ENCODE measurements around the gene EIPR1.
"Not testable (repeated sequence)": the region's sequence is repeated elsewhere in the genome, so short reads cannot be mapped to it uniquely, and the experiment has no call there.

Gene EIPR1

GRCh38 chr2:3208591-3208990 is 169.0 kb downstream of the EIPR1 start:
- DNase-seq: no peak

GRCh38 chr2:3208179-3208578 is 169.4 kb downstream of the EIPR1 start:
- no peak for DNase-seq

GRCh38 chr2:3207091-3207491 is 170.5 kb downstream of the EIPR1 start:
- DNase-seq: no peak

GRCh38 chr2:3205845-3206244 is 171.8 kb downstream of the EIPR1 start:
- DNase-seq: no peak

GRCh38 chr2:3204031-3204821 is 173.4 kb downstream of the EIPR1 start:
- DNase-seq: no peak

DNA sequence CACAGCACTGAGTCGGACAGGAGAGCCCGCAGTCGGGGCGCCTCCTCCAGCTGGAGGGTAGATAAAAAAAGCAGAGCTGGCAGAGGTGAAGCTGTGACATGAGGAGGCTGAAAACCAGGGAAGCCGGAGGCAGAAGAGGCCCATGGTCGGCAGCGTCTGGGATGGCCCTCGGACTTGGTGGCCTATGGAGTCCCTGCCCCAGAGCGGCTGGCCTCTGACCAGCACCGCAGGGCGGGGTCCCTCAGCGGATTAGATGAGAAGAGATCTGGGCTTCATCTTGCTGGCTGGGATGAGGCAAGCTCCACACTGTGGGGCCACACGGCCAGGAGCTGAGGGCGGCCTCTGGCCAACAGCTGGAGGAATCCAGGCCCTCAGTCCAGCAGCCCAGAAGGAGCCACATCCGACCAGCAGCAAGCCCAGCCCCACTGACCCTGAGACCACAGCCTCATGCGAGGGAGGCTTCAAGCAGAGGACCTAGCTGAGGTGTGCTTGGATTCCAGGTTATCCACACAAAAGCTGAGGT is 174.1 kb downstream of the EIPR1 start:
- DNase-seq: no peak

- no peak for DNase-seq
Measured at GRCh38 chr2:3202926-3203325, 174.7 kb downstream of the EIPR1 start.

DNA sequence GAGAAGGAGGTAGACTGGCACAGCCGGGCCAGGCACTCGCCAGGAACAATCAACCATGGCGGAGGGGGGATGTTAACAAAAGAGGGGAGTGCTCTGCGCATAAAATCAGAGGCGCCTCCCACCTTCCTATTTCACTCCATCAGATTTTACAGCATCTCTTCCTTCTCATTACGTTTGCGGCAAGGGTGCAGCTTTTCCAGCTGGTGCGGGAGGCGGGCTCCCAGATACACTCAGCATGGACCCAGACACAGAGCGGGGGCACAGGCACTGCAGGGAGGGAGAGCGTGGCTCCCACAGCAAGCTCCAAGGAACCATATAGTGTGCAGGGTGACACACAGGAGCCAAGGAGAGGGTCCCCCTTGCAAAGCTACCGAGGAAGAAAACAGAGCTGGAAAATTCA is 176.3 kb downstream of the EIPR1 start:
- DNase-seq: no peak

GRCh38 chr2:3200420-3200939 is 177.1 kb downstream of the EIPR1 start:
- DNase-seq: no peak

- DNase-seq: no peak
Measured at GRCh38 chr2:3199627-3200345, 177.8 kb downstream of the EIPR1 start.

DNA sequence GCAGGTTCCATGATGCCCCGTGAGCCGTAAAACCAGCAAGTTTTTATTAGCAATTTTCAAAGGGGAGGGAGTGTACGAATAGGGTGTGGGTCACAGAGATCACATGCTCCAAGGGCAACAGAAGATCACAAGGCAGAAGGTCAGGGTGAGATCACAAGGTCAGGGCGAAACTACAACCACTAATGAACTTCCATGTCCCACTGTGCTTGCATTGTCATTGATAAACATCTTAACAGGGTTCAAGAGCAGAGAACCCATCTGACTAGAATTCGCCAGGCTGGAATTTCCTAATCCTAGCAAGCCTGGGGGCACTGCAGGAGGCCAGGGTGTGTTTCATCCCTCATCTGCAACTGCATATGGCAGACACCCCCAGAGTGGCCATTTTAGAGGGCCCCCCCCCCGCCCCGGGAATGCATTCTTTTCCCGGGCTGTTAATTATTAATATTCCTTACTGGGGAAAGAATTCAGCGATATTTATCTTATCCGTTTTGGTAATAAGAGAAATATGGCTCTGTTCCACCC is 178.9 kb downstream of the EIPR1 start:
- DNase-seq: not testable (repeated sequence)

DNA sequence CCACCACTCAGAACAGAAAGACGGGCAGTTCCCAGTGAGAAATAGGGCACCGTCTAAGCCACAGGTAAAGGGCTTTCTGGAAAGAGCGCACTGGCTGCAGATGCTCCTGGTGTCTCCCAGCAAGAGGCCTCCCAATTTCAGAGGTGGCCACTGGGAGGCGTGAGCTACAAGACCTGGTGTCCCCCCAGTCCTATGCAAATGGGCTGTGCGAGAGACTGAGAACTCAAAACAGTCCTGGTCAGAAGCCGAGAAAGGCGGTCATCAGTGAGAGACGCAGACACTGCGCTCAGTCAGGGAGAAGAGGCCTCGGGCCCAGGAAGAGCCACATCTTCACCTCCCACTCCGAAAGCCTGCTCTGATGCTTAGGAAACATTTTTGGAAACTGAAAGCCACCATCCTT is 179.5 kb downstream of the EIPR1 start:
- no peak for DNase-seq

- DNase-seq: no peak
Measured at GRCh38 chr2:3197308-3197707, 180.3 kb downstream of the EIPR1 start.

- no peak for DNase-seq
Measured at GRCh38 chr2:3196716-3197115, 180.9 kb downstream of the EIPR1 start.

- no peak for DNase-seq
Measured at GRCh38 chr2:3195641-3196476, 181.8 kb downstream of the EIPR1 start.

GRCh38 chr2:3194828-3195227 is 182.8 kb downstream of the EIPR1 start:
- DNase-seq: no peak

- DNase-seq: no peak
Measured at GRCh38 chr2:3193443-3194330, 183.9 kb downstream of the EIPR1 start.

DNA sequence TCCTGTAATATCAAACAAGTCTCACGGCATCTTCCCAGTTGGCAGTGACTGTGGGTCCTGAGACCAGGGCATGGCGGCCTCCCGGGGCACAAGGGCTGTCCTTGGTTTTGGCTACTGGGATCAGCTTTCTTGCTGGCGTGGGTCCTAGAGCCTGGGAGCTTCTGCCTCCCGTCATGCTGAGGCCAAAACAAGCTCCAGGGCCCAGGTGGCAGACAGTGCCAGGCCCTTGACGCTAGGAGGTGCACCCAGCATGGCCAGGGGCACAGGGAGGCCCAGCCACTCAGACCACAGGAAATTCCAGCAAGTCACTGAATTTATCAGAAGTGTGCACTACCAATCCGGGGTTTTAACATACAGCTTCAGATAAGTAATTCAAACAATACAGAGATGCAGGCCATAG is 184.7 kb downstream of the EIPR1 start:
- DNase-seq: no peak

GRCh38 chr2:3192281-3192818 is 185.3 kb downstream of the EIPR1 start:
- no peak for DNase-seq

DNA sequence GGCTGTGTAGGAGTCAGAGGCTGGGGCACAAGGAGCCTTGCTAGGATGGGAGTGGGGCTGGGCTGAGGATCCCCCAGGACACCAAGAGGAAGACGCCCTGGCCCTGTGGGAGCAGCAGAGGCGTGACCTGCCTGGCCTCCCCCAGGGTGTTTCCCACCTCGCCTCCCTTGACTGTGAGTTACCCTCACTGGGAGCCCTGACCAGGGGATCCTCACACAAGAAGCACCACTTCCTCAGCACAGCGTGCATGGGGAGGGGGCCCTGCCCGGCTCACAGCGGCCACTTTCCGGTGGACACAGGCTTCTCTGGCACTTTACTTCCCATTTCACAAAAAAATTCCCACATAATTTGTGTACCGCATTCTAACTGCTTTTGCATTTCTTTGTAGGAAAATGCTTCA is 187.7 kb downstream of the EIPR1 start:
- DNase-seq: no peak

- no peak for DNase-seq
Measured at GRCh38 chr2:3189076-3189591, 188.5 kb downstream of the EIPR1 start.

All from NCI-H1105 treated with DMSO at 0.1 percent for 48 hours (cell line).